Measurements from ENCODE around the gene DYNLT5. TPM values are rescaled to one million over a fixed set of nuclear protein-coding genes. Genes with fewer than 3 reads are reported as not detected.
"Not testable (repeated sequence)": the region's sequence is repeated elsewhere in the genome, so short reads cannot be mapped to it uniquely, and the experiment has no call there.

DYNLT5 gene
- total and polyA plus RNA-seq, 7 donors: 0.21 to 3.9 (median 0.55) TPM

- ATAC-seq (no peak), DNase-seq (no peak)
- Histone ChIP-seq H3K9me3 (no peaks in the 10 kb centered on the region), H3K36me3 (ENCODE audit: insufficient read depth in 1 of 2, low read depth in 1 of 2) (no peaks in the 10 kb centered on the region), H3K27ac (no peak overlapping the region), H3K4me1 (no peaks in the 10 kb centered on the region), H3K27me3 (ENCODE audit: insufficient read depth in 3 of 3, low read length in 2 of 3) (no peaks in the 10 kb centered on the region), H3K4me3 (no peak overlapping the region)
- 42 to 56% (median 49%) methylated on average over 2 of the region's 2 CpGs for WGBS, 3 donors
- intact Hi-C loops (cut with DNase I): no loop called here
- no peak for TF ChIP-seq CTCF (IDR thresholded peaks at IDR 0.05)
Measured at GRCh38 chr1:66712839-66713238, 39.4 kb upstream of the DYNLT5 start.

GRCh38 chr1:66723985-66724384 is 28.3 kb upstream of the DYNLT5 start:
- Histone ChIP-seq H3K9me3 (no peaks in the 10 kb centered on the region), H3K27me3 (ENCODE audit: insufficient read depth in 3 of 3, low read length in 2 of 3) (no peaks in the 10 kb centered on the region), H3K4me1 (no peaks in the 10 kb centered on the region), H3K4me3 (no peak overlapping the region), H3K36me3 (ENCODE audit: insufficient read depth in 1 of 2, low read depth in 1 of 2) (no peaks in the 10 kb centered on the region), H3K27ac (no peak overlapping the region)
- ATAC-seq (no peak), DNase-seq (no peak)
- TF ChIP-seq CTCF (IDR thresholded peaks at IDR 0.05): no peak
- intact Hi-C loops (cut with DNase I): loop anchor here in 1 of 2 donors (10.0 kb wide), 1 partner anchor 479 kb away; no protein-coding TSS in a partner anchor

GRCh38 chr1:66725885-66726665 is 26.2 kb upstream of the DYNLT5 start:
- no peak overlapping the region for H3K4me3 ChIP-seq
- intact Hi-C loops (cut with DNase I): loop anchor here in 1 of 2 donors (10.0 kb wide), 1 partner anchor 481 kb away; no protein-coding TSS in a partner anchor
- H3K4me1 ChIP-seq: no peaks in the 10 kb centered on the region
- peak in 3 of 4 donors; percentile 42 to 68 (median 55) for ATAC-seq
- peak; percentile 12 to 52 for DNase-seq
- H3K27me3 ChIP-seq (ENCODE audit: insufficient read depth in 3 of 3, low read length in 2 of 3): no peaks in the 10 kb centered on the region
- peak; percentile 75 for TF ChIP-seq CTCF (IDR thresholded peaks at IDR 0.05)
- WGBS, 3 donors: 26 to 32% (median 26%) methylated on average over 9 of the region's 9 CpGs
- no peaks in the 10 kb centered on the region for H3K9me3 ChIP-seq
- H3K27ac ChIP-seq: no peak overlapping the region
- H3K36me3 ChIP-seq (ENCODE audit: insufficient read depth in 1 of 2, low read depth in 1 of 2): no peaks in the 10 kb centered on the region

- intact Hi-C loops (cut with DNase I): loop anchor here in 1 of 2 donors (10.0 kb wide), 1 partner anchor 483 kb away; no protein-coding TSS in a partner anchor
- 76 to 81% (median 80%) methylated on average over 2 of the region's 2 CpGs for WGBS, 3 donors
- DNase-seq (no peak), ATAC-seq (no peak)
- H3K27me3 ChIP-seq (ENCODE audit: insufficient read depth in 3 of 3, low read length in 2 of 3): no peaks in the 10 kb centered on the region
- H3K4me1 ChIP-seq: no peaks in the 10 kb centered on the region
- TF ChIP-seq CTCF (IDR thresholded peaks at IDR 0.05): no peak
- no peak overlapping the region for H3K4me3 ChIP-seq
- H3K36me3 ChIP-seq (ENCODE audit: insufficient read depth in 1 of 2, low read depth in 1 of 2): no peaks in the 10 kb centered on the region
- no peaks in the 10 kb centered on the region for H3K9me3 ChIP-seq
- no peak overlapping the region for H3K27ac ChIP-seq
Measured at GRCh38 chr1:66728021-66728420, 24.2 kb upstream of the DYNLT5 start.

- not testable (repeated sequence) for H3K27me3 ChIP-seq (ENCODE audit: insufficient read depth in 3 of 3, low read length in 2 of 3); H3K36me3 ChIP-seq (ENCODE audit: insufficient read depth in 1 of 2, low read depth in 1 of 2); H3K4me1 ChIP-seq; H3K27ac ChIP-seq; H3K4me3 ChIP-seq; ATAC-seq; DNase-seq; H3K9me3 ChIP-seq
- intact Hi-C loops (cut with DNase I): loop anchor here in 1 of 2 donors (10.0 kb wide), 1 partner anchor 484 kb away; no protein-coding TSS in a partner anchor
Measured at GRCh38 chr1:66728716-66729115, 23.5 kb upstream of the DYNLT5 start.

Measured in psoas muscle (tissue), 8 donors.